Mesothelial cell of epicardium (in vitro differentiated cells): Measurements from ENCODE around the gene DIP2C. TPM values are rescaled to one million over a fixed set of nuclear protein-coding genes. Genes with fewer than 3 reads are reported as not detected.

ENCODE experiments used
- DNase-seq, 2 experiments: peaks; one replicate each; pipeline ENCODE4 v3.0.0; 2021; ENCODE audit warnings: low spot score in 2 of 2; ENCODE audit not compliant: unreplicated experiment in 2 of 2
- H3K27ac Mint-ChIP-seq: 2 replicates; pipeline ENCODE4 v1.8.0; 2021; ENCODE audit warnings: mixed read lengths
- H3K27me3 Mint-ChIP-seq: 2 replicates; pipeline ENCODE4 v1.8.0; 2021; ENCODE audit warnings: low read depth, mixed read lengths
- H3K36me3 Mint-ChIP-seq: 2 replicates; pipeline ENCODE4 v1.8.0; 2021; ENCODE audit warnings: mixed read lengths
- H3K4me1 Mint-ChIP-seq: 2 replicates; pipeline ENCODE4 v1.8.0; 2021; ENCODE audit warnings: mixed read lengths
- H3K4me3 Mint-ChIP-seq: 2 replicates; pipeline ENCODE4 v1.8.0; 2021; ENCODE audit warnings: mild to moderate bottlenecking, moderate library complexity, mixed read lengths
- H3K9me3 Mint-ChIP-seq: 2 replicates; pipeline ENCODE4 v1.8.0; 2021; ENCODE audit warnings: mixed read lengths
- total RNA-seq: library from RNA; stranded (reverse); gene quantifications from 3 replicates; pipeline ENCODE4 v1.2.1, GENCODE V29; 2021
- TF ChIP-seq, protein P1 (sequence below): fragments of 200-600 bp; sonication (generic); IDR thresholded peaks from one replicate; pipeline ENCODE4 v1.5.0; 2021; ENCODE audit warnings: antibody characterized with exemption; ENCODE audit not compliant: unreplicated experiment

DIP2C gene
- total RNA-seq, 1 donor from 2014 or later, result 30.3 TPM

DNA sequence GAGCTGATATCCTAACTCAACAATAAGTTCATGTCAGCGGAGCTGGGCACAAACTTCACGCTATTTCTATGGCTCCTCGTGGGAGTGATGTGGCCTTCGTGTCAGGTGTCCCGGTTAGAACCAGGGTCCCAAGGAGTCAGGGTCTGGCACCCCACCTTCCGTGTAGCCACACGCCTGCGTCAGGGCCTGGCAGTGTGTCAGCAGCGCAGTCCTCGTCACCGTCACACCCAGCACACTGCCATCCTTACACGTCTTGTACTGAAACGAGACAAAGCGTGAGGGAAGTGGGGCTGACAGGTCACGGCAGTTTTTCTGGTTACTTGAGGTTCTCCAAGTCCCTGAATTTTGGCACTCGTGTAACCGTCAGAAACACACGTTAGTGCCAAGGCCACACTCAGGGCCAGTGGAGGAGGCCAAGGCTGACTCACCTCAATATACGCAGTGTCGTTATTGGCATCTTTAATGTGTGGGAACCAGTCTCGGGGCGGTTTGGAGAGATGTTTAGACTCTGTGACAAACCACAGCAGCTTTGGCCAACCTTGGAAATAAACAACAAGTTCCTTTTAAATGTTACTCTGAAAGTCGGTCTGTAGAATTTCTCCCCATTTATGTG, 299.5 kb downstream of the DIP2C start:
- no peak overlapping the region for H3K4me3 Mint-ChIP-seq
- TF ChIP-seq, protein P1, sequence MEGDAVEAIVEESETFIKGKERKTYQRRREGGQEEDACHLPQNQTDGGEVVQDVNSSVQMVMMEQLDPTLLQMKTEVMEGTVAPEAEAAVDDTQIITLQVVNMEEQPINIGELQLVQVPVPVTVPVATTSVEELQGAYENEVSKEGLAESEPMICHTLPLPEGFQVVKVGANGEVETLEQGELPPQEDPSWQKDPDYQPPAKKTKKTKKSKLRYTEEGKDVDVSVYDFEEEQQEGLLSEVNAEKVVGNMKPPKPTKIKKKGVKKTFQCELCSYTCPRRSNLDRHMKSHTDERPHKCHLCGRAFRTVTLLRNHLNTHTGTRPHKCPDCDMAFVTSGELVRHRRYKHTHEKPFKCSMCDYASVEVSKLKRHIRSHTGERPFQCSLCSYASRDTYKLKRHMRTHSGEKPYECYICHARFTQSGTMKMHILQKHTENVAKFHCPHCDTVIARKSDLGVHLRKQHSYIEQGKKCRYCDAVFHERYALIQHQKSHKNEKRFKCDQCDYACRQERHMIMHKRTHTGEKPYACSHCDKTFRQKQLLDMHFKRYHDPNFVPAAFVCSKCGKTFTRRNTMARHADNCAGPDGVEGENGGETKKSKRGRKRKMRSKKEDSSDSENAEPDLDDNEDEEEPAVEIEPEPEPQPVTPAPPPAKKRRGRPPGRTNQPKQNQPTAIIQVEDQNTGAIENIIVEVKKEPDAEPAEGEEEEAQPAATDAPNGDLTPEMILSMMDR, result no peak
- no peak overlapping the region for H3K27ac Mint-ChIP-seq
- DNase-seq, result no peak
- no peaks in the 10 kb centered on the region for H3K4me1 Mint-ChIP-seq
- H3K36me3 Mint-ChIP-seq, result peaks cover 18% of the 10 kb centered on the region
- H3K27me3 Mint-ChIP-seq, result no peaks in the 10 kb centered on the region
- no peaks in the 10 kb centered on the region for H3K9me3 Mint-ChIP-seq

DNA sequence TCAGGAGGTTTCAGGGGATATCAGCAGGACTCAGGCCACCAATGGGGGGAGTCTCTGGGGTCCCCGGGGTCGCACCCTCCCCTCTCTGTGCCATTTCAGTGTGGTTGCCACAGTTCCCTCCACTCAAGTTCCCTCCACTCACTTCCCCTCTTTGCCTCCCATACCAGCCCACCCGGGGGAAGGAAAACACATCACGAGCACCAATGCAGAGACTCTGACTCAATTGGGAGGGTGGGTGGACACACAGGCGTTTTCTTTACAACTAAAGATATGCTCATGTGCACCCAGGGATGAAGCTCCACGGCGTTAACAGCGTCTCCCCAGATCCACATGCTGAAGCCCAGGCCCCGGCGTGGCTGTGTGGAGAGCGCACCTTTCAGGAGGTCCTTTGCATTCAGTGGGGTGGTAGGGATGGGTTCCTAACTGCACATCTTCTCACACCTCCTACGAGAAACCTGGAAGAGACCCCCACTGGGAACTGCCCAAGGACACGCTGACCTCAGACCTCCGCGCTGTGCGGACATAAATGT, 300.1 kb downstream of the DIP2C start:
- Mint-ChIP-seq H3K27me3 (no peaks in the 10 kb centered on the region), H3K4me3 (no peak overlapping the region), H3K9me3 (no peaks in the 10 kb centered on the region), H3K27ac (no peak overlapping the region), H3K4me1 (no peaks in the 10 kb centered on the region), H3K36me3 (peaks cover 18% of the 10 kb centered on the region)
- DNase-seq, result no peak
- TF ChIP-seq, protein P1, result no peak

DNA sequence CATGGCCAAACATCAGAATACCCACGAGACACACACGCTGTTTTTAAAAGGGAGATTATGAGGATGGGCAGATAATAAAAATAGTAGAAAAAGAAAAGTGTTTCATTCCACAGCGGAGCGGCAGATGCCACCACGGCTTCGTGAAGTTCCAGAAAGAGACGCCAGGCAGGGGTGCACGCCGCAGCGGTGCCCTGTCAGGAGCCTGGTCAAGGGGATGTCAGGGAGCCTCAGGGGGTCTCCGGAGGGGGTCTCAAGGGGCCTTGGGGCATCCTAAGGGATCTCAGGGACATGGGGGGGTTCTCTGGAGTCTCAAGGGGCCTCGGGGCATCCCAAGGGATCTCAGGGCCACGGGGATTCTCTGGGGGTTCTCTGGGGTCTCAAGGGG, 300.8 kb downstream of the DIP2C start:
- H3K27me3 Mint-ChIP-seq, result no peaks in the 10 kb centered on the region
- peaks cover 4% of the 10 kb centered on the region for H3K4me1 Mint-ChIP-seq
- TF ChIP-seq, protein P1, result no peak
- no peak overlapping the region for H3K4me3 Mint-ChIP-seq
- no peak overlapping the region for H3K27ac Mint-ChIP-seq
- DNase-seq, result no peak
- no peaks in the 10 kb centered on the region for H3K9me3 Mint-ChIP-seq
- peaks cover 22% of the 10 kb centered on the region for H3K36me3 Mint-ChIP-seq

DNA sequence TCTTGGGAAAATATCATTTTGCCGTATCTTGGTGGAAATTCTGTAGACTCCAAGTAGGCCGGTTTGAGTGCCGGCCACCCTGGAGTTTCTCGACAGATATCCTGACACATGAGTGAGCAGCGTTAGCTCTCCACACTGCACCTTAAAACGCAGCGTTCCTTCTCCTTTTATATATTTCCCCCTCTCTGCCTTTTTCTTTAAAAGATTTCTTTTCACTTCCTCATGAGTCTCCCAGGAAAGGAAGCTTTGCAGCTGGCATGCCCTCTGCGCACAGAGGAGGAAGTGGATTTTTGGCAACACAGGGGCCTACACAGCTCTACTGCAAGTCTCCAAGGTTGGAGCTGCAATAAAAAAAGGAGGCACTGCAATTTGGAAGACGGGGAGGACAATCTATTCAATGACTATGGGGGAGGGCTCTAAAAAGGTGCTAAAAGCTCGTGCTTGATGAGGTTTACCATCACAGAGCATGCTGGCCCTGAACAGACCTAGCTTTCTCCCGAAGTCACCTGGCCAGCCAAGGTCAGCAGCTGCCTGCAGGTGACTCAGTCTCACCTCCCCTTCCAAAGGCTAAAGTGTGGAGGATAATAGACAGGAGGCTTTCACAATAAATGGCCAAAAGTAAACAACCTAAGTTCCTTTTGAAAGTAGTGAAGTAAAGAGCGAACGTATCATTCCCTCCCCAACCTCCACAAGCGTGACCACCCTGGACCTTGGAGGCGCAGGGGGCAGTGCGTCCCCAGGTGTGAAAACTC, 301.4 kb downstream of the DIP2C start:
- peaks cover 9% of the 10 kb centered on the region for H3K4me1 Mint-ChIP-seq
- H3K36me3 Mint-ChIP-seq, result peaks cover 27% of the 10 kb centered on the region
- H3K27me3 Mint-ChIP-seq, result no peaks in the 10 kb centered on the region
- H3K27ac Mint-ChIP-seq, result no peak overlapping the region
- TF ChIP-seq, protein P1, result no peak
- H3K9me3 Mint-ChIP-seq, result no peaks in the 10 kb centered on the region
- H3K4me3 Mint-ChIP-seq, result no peak overlapping the region
- no peak for DNase-seq

DNA sequence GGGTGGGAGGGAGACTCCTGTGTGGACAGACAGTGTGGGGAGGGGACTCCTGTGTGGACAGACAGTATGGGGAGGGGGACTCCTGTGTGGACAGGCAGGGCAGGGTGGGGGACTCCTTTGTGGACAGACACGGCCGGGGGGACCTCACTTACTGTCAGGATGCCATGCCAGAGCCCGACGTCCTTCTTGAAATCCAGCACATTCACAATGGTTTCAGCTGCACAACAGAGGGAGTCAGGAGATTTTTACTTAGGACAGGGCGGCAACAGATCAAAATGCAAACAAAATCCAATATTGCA, 301.9 kb downstream of the DIP2C start:
- DNase-seq, result no peak
- no peak overlapping the region for H3K4me3 Mint-ChIP-seq

More for the DNA sequence above, 301.9 kb downstream of the DIP2C start:
- H3K9me3 Mint-ChIP-seq, result no peaks in the 10 kb centered on the region
- H3K27me3 Mint-ChIP-seq, result no peaks in the 10 kb centered on the region
- TF ChIP-seq, protein P1, result no peak
- peaks cover 13% of the 10 kb centered on the region for H3K4me1 Mint-ChIP-seq
- H3K27ac Mint-ChIP-seq, result no peak overlapping the region
- H3K36me3 Mint-ChIP-seq, result peaks cover 29% of the 10 kb centered on the region
